Thyroid gland (tissue), 4 donors: ENCODE measurements around the gene ANO9. TPM values are rescaled to one million over a fixed set of nuclear protein-coding genes. Genes with fewer than 3 reads are reported as not detected.

ENCODE experiments used
- DNase-seq, 2 donors: peaks; one replicate each; pipeline ENCODE4 v3.0.0-alpha.2; 2019
- H3K27ac ChIP-seq, 3 donors: fragments of 200-600 bp; sonication (generic); 1 replicate in 2 of 3; 2 replicates in 1 of 3; pipeline ENCODE4 v1.5.1; 2016 to 2019; ENCODE audit warnings: mild to moderate bottlenecking in 1 of 3, moderate library complexity in 1 of 3
- H3K27me3 ChIP-seq: fragments of 200-600 bp; sonication (generic); one replicate; pipeline ENCODE4 v1.5.1; 2019
- H3K36me3 ChIP-seq, 2 donors: fragments of 200-600 bp; sonication (generic); one replicate each; pipeline ENCODE4 v1.5.1; 2016 to 2019
- H3K4me1 ChIP-seq, 2 donors: fragments of 200-600 bp; sonication (generic); one replicate each; pipeline ENCODE4 v1.5.1; 2017 to 2019
- H3K4me3 ChIP-seq, 3 donors: fragments of 200-600 bp; sonication (generic); replicated peaks in 1 of 3; 1 replicate in 2 of 3; 2 replicates in 1 of 3; pipeline ENCODE4 v1.5.1; 2016; ENCODE audit warnings: mild to moderate bottlenecking in 1 of 3
- H3K9me3 ChIP-seq: fragments of 200-600 bp; sonication (generic); one replicate; pipeline ENCODE4 v1.5.1; 2017
- POLR2A ChIP-seq, 2 donors: fragments of 450-650 bp; IDR thresholded peaks; one replicate each; pipeline ENCODE4 v1.6.1; 2017; ENCODE audit warnings: antibody characterized with exemption in 2 of 2, mild to moderate bottlenecking in 2 of 2, moderate library complexity in 1 of 2
- whole genome bisulfite sequencing, 2 donors: methylation state at CpG; one replicate each; pipeline ENCODE4 v1.1.5; 2017; 5-methylcytosine and 5-hydroxymethylcytosine counted together
- intact Hi-C: fragments of 100-400 bp; cut with DNase I; formaldehyde crosslinking; loops from one replicate; pipeline ENCODE4 v1.15.1; 2023
- total RNA-seq, 4 donors: library from RNA; depleted of rRNA; stranded (reverse); fragments of >200 nt; gene quantifications; one replicate each; pipeline ENCODE4 v1.2.3, GENCODE V29; 2016
- TF ChIP-seq, protein P1 (sequence below), 6 experiments: fragments of 200-600 bp in 3 of 6; fragments of 450-650 bp in 3 of 6; sonication (generic) in 3 of 6; IDR thresholded peaks; one replicate each; pipeline ENCODE4 v1.5.1; 2016 to 2019; ENCODE audit warnings: antibody characterized with exemption in 6 of 6, mild to moderate bottlenecking in 2 of 6, inconsistent platforms in 1 of 6, moderate library complexity in 1 of 6

Gene ANO9
- total RNA-seq, 4 donors from 2014 or later = 3.7 to 6.4 (median 4.7) TPM

DNA sequence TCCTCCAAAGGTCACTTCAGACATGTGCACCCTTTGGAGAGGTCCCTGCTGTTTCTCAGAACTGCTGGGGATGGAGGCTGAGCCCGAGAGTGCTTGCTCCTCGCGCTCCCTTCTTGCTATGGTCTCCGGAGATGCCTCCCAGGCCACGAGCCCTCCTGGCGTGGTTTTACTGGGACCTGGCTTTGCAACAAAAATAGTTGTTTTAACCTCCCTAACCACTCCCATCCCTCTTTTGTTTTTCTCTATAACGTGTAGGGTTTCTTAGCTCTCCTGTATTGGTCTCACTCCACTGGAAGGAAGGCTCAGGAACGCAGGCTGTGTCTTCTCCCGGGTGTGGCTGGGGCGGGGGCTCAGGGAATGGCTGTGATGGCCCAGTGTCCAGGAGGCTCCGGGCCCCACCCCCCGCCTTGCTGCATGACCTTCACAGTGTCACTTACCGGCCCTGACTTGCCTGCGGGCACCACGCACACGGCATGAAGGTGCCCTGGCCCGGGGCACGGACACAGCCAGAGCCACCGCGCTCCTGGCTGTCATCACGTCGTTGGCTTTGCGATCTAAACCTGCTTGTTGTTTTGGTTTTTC is 13.8 kb upstream of the ANO9 start:
- TF ChIP-seq, protein P1, sequence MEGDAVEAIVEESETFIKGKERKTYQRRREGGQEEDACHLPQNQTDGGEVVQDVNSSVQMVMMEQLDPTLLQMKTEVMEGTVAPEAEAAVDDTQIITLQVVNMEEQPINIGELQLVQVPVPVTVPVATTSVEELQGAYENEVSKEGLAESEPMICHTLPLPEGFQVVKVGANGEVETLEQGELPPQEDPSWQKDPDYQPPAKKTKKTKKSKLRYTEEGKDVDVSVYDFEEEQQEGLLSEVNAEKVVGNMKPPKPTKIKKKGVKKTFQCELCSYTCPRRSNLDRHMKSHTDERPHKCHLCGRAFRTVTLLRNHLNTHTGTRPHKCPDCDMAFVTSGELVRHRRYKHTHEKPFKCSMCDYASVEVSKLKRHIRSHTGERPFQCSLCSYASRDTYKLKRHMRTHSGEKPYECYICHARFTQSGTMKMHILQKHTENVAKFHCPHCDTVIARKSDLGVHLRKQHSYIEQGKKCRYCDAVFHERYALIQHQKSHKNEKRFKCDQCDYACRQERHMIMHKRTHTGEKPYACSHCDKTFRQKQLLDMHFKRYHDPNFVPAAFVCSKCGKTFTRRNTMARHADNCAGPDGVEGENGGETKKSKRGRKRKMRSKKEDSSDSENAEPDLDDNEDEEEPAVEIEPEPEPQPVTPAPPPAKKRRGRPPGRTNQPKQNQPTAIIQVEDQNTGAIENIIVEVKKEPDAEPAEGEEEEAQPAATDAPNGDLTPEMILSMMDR (IDR thresholded peaks at IDR 0.05) = no peak
- no peak for TF ChIP-seq POLR2A (IDR thresholded peaks at IDR 0.05)
- H3K9me3 ChIP-seq = no peaks in the 10 kb centered on the region
- no peaks in the 10 kb centered on the region for H3K27me3 ChIP-seq
- H3K4me3 ChIP-seq = no peak overlapping the region
- H3K36me3 ChIP-seq = no peaks in the 10 kb centered on the region
- no peak for DNase-seq
- no peak overlapping the region for H3K27ac ChIP-seq
- intact Hi-C loops = loop anchor here (10.0 kb wide), 1 partner anchor 251 kb away; the partner anchor contains the start of genes BET1L and RIC8A
- peaks cover 8 to 10% of the 10 kb centered on the region in 2 donors for H3K4me1 ChIP-seq
- WGBS, 2 donors = 83 to 89% methylated on average over 23 of the region's 23 CpGs

DNA sequence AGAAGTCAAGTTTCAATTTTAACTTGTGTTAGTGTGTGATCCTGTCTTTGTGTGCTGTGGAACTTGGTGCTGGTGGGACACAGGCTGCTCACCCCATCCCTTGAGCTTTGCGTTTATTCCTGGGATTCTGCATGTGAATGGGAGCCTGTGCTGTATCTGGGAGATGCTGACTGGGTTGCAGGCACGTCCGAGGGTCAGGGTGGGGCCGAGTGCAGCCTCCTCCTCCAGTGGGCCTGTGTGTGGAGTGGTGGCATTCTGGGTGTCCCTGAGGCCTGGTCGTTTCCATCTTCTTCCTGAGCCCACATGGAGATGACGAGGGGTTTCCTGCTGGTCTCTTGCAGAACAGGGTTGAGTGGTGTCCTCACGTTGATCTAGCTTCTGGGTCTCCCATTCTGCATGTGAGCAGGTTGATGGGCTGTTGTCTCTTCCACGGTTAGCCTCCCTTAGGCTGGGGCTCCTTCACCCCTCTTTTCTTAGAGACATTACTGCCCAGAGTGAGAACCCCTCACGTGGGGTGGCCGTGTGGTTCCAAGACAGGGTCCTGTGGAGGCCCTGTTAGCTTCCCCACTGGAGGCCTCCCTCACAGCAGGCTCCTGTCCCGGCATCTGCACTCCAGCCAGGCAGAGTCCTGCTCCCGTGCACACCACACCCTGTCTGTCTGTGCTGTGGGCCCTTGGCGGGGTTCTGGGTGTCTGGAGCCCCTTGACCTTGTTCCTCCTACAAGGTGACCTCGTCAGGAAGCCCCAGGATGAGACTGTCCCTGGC is 13.2 kb upstream of the ANO9 start:
- no peak overlapping the region for H3K27ac ChIP-seq
- H3K4me1 ChIP-seq = peaks cover 8 to 10% of the 10 kb centered on the region in 2 donors
- 81 to 93% methylated on average over 4 to 10 of the region's 14 CpGs for WGBS, 2 donors
- no peaks in the 10 kb centered on the region for H3K27me3 ChIP-seq
- TF ChIP-seq POLR2A (IDR thresholded peaks at IDR 0.05) = no peak
- TF ChIP-seq, protein P1 (IDR thresholded peaks at IDR 0.05) = no peak
- H3K36me3 ChIP-seq = no peaks in the 10 kb centered on the region
- H3K9me3 ChIP-seq = no peaks in the 10 kb centered on the region
- H3K4me3 ChIP-seq = no peak overlapping the region
- DNase-seq = no peak
- intact Hi-C loops = loop anchor here (5.0 to 10.0 kb wide), 2 partner anchors 47 to 250 kb away; partner anchors contain the start of genes BET1L and RIC8A

DNA sequence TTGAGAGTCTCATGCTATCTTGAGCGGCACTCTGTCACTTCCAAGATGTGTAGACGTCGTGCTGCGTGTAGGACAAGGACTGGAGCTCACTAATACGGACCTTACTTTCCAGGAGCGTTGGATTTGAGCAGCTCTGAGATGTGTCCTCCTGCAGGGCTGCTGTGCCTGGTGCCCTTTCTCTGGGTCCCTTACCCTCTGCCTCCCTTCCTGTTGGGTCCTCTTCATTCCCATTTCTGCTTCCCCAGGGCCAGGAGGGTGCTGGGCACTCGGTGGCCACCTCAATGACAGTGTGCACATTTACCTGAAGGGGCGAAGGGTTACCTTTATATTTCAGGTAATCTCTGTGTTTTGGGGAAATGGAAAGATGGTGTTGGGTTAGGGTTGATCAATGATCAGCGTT is 12.2 kb upstream of the ANO9 start:
- Histone ChIP-seq H3K9me3 (no peaks in the 10 kb centered on the region), H3K27me3 (no peaks in the 10 kb centered on the region), H3K27ac (no peak overlapping the region), H3K4me1 (peaks cover 15 to 16% of the 10 kb centered on the region in 2 donors), H3K4me3 (no peak overlapping the region), H3K36me3 (no peaks in the 10 kb centered on the region)
- no peak for TF ChIP-seq POLR2A (IDR thresholded peaks at IDR 0.05)
- WGBS, 2 donors = 89 to 96% methylated on average over 9 of the region's 9 CpGs
- intact Hi-C loops = loop anchor here (5.0 to 10.0 kb wide), 2 partner anchors 48 to 249 kb away; partner anchors contain the start of genes BET1L and RIC8A
- DNase-seq = no peak

DNA sequence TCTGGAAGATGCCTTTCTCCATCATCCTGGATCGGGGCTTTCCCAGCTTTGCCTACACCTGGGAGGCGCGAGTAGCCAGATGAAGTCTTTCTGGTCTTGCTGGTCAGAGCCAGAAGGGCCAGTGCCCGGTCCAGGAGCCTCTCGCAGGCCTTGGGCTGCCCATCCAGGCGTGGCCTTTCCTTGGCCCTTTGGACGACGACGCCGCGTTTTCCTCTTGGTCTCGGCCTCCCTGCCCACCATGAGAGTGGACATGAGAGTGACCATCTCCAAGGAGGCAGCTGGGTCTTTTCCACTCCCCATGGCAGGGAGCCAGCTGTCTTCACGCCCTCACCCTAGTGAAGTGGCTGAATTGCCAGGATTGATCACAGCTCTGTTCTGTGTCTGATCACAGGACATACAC is 11.8 kb upstream of the ANO9 start:
- Histone ChIP-seq H3K27ac (no peak overlapping the region), H3K36me3 (no peaks in the 10 kb centered on the region), H3K27me3 (no peaks in the 10 kb centered on the region), H3K4me3 (no peak overlapping the region), H3K9me3 (no peaks in the 10 kb centered on the region), H3K4me1 (peaks cover 19 to 20% of the 10 kb centered on the region in 2 donors)
- no peak for TF ChIP-seq POLR2A (IDR thresholded peaks at IDR 0.05)
- TF ChIP-seq, protein P1 (IDR thresholded peaks at IDR 0.05) = no peak
- WGBS, 2 donors = 90 to 95% methylated on average over 2 to 10 of the region's 13 CpGs
- intact Hi-C loops = loop anchor here (5.0 to 10.0 kb wide), 2 partner anchors 49 to 249 kb away; partner anchors contain the start of genes BET1L and RIC8A
- DNase-seq = no peak

DNA sequence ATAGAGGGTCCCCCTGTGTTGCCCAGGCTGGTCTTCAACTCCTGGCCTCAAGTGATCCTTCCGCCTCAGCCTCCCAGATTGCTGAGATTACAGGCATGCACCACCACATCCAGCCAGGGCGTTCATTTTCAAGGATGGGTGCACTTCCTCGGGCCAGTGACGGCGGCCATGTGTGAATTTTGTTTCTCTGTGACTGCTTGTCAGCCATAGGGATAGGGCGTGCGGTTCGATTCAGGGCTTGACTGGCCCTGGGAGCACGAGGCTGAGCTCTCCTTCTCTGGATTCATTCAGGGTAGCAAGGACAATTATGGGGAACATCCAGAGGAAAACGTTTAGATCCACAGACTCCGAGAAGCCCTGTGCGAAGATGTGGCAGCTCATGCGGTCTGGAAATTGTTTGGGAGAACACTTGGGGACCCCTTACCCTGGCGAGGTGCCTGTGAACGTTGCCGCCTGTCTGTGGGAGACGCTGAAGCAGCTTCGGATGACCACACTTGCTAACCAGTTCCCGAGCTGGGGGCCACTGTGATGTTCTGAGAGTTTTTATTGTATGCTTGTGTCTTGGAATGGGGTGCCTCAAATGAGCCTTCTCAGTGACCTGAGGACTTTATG is 11.2 kb upstream of the ANO9 start:
- no peaks in the 10 kb centered on the region for H3K9me3 ChIP-seq
- WGBS, 2 donors = 91 to 93% methylated on average over 16 to 19 of the region's 19 CpGs
- H3K4me1 ChIP-seq = peaks cover 21 to 22% of the 10 kb centered on the region in 2 donors
- H3K4me3 ChIP-seq = no peak overlapping the region
- no peaks in the 10 kb centered on the region for H3K27me3 ChIP-seq
- intact Hi-C loops = loop anchor here (5.0 to 10.0 kb wide), 2 partner anchors 49 to 248 kb away; partner anchors contain the start of genes BET1L and RIC8A
- DNase-seq = no peak
- no peak for TF ChIP-seq POLR2A (IDR thresholded peaks at IDR 0.05)
- TF ChIP-seq, protein P1 (IDR thresholded peaks at IDR 0.05) = no peak
- H3K27ac ChIP-seq = no peak overlapping the region
- no peaks in the 10 kb centered on the region for H3K36me3 ChIP-seq
